BJ (cell line): ENCODE measurements around the gene TTI1. TPM values are rescaled to one million over a fixed set of nuclear protein-coding genes. Genes with fewer than 3 reads are reported as not detected.

Experiments
- polyA plus RNA-seq: library from polyadenylated mRNA; depleted of rRNA; stranded (reverse); fragments of >200 nt; gene quantifications from 2 replicates; pipeline ENCODE4 v1.2.3, GENCODE V29; 2011; rRNA removed

Gene TTI1
- polyA plus RNA-seq, 1 experiment: 12.7 TPM

Other genes with a start within 250 kb of the TTI1 start
- 0.56 and 1.2 TPM in 2 replicates for gene VSTM2L, start 130.3 kb downstream of the TTI1 start, polyA plus RNA-seq
- 19.7 and 21.0 TPM in 2 replicates for gene RPRD1B, start 290 bp upstream of the TTI1 start, polyA plus RNA-seq
- gene TGM2, start 131.8 kb upstream of the TTI1 start, polyA plus RNA-seq: 313 and 397 TPM in 2 replicates
- gene KIAA1755, start 227.3 kb upstream of the TTI1 start, polyA plus RNA-seq: 5.3 and 9.7 TPM in 2 replicates